ENCODE measurements around the gene NFKBIE. TPM values are rescaled to one million over a fixed set of nuclear protein-coding genes. Genes with fewer than 3 reads are reported as not detected.
A peak's percentile ranks its signal among the peaks of the same experiment; 100 is the strongest.

Gene NFKBIE
- total and polyA plus RNA-seq, 2 of the 13 experiments (the other 11 are each of a cell fraction or from before 2014, with no cell fraction given) = 6.7 to 14.5 TPM

GRCh38 chr6:44246663-44247337 is 18.6 kb downstream of the NFKBIE start, which contains the start of gene HSP90AB1 (continued):
- TF ChIP-seq ZNF362 (CRISPR knock-in tag; IDR thresholded peaks at IDR 0.05; ENCODE audit: borderline replicate concordance) = peak; percentile 71; the same call in 1 of the 2 replicates
- peak; percentile 35 for TF ChIP-seq HNF4A (CRISPR knock-in tag; IDR thresholded peaks at IDR 0.05)
- no peak for TF ChIP-seq ZFP36L2 (CRISPR knock-in tag; IDR thresholded peaks at IDR 0.05)
- no peak for TF ChIP-seq ZNF121 (CRISPR knock-in tag; IDR thresholded peaks at IDR 0.05)
- TF ChIP-seq HNRNPUL1 (IDR thresholded peaks at IDR 0.05; ENCODE audit: low read depth, low read length) = no peak
- TF ChIP-seq HMGA1 (CRISPR knock-in tag; conservative IDR thresholded peaks at IDR 0.05) = no peak
- peak; percentile 74 for TF ChIP-seq ZBTB21 (CRISPR knock-in tag; IDR thresholded peaks at IDR 0.05)
- TF ChIP-seq ZNF597 (CRISPR knock-in tag; IDR thresholded peaks at IDR 0.05) = 0 out of 2 replicates have a peak, but pooled peaks have one; percentile 63
- TF ChIP-seq SAP130 (CRISPR knock-in tag; IDR thresholded peaks at IDR 0.05; ENCODE audit: low read depth) = peak; percentile 94
- TF ChIP-seq TRAFD1 (CRISPR knock-in tag; IDR thresholded peaks at IDR 0.05; ENCODE audit: borderline replicate concordance) = no peak
- no peak for TF ChIP-seq STAT5B (CRISPR knock-in tag; IDR thresholded peaks at IDR 0.05)
- no peak; the same call in 1 of the 2 replicates for TF ChIP-seq AFF4 (CRISPR knock-in tag; IDR thresholded peaks at IDR 0.05)
- TF ChIP-seq REL (CRISPR knock-in tag; conservative IDR thresholded peaks at IDR 0.05) = peak; percentile 92; the same call in 1 of the 2 replicates
- no peak; the same call in 1 of the 2 replicates for TF ChIP-seq ZBTB8A (CRISPR knock-in tag; IDR thresholded peaks at IDR 0.05; ENCODE audit: borderline replicate concordance, low read depth)
- no peak for TF ChIP-seq GATAD1 (CRISPR knock-in tag; IDR thresholded peaks at IDR 0.05)
- no peak for TF ChIP-seq SNAPC4 (CRISPR knock-in tag; IDR thresholded peaks at IDR 0.05)
- 0 out of 2 replicates have a peak, but pooled peaks have one; percentile 30 for TF ChIP-seq HHEX (CRISPR knock-in tag; IDR thresholded peaks at IDR 0.05)

Data from HepG2 (cell line).